Amygdala (tissue), 56 donors: ENCODE measurements around the gene SCAMP3.
"Not testable (repeated sequence)": the region's sequence is repeated elsewhere in the genome, so short reads cannot be mapped to it uniquely, and the experiment has no call there.

Experiments
- DNase-seq, 56 donors: peaks; one replicate each; lab custom pipeline; 2025; lab: John Stamatoyannopoulos, UW

The SCAMP3 gene

GRCh38 chr1:155261852-155262673 is at the start of gene SCAMP3:
TSS of gene SCAMP3 (minus strand) at chr1:155262360. CDS start at chr1:155262151, 209 bp downstream.
- DNase-seq = peak; percentile 49 to 99 (median 95)

- peak in 15 of 56 donors; percentile 5 to 60 (median 15) for DNase-seq
Observed at GRCh38 chr1:155309423-155310021, 47.4 kb upstream of the SCAMP3 start.

- DNase-seq = peak; percentile 80 to 100 (median 98)
Observed at GRCh38 chr1:155308493-155309422, 46.6 kb upstream of the SCAMP3 start, which contains the start of gene FDPS. TSS of gene FDPS (plus strand) at chr1:155308866. CDS start at chr1:155309790, 924 bp downstream.

- no peak for DNase-seq
Observed at GRCh38 chr1:155307247-155307740, 45.1 kb upstream of the SCAMP3 start.

GRCh38 chr1:155305881-155306391 is 43.8 kb upstream of the SCAMP3 start:
- no peak for DNase-seq

GRCh38 chr1:155304558-155305063 is 42.5 kb upstream of the SCAMP3 start:
- DNase-seq = peak in 1 of 56 donors; percentile 7

GRCh38 chr1:155301342-155301841 is 39.2 kb upstream of the SCAMP3 start, which contains the start of gene PKLR:
TSS of gene PKLR (minus strand) at chr1:155301438. CDS start at chr1:155301395, 43 bp downstream.
- no peak for DNase-seq

GRCh38 chr1:155300553-155301329 is 38.6 kb upstream of the SCAMP3 start:
- DNase-seq = no peak

- DNase-seq = no peak
Observed at GRCh38 chr1:155300024-155300423, 37.9 kb upstream of the SCAMP3 start.

GRCh38 chr1:155297384-155297783 is 35.2 kb upstream of the SCAMP3 start:
- DNase-seq = no peak

- DNase-seq = no peak
Observed at GRCh38 chr1:155296661-155297060, 34.5 kb upstream of the SCAMP3 start.

GRCh38 chr1:155295942-155296267 is 33.7 kb upstream of the SCAMP3 start:
- no peak for DNase-seq

- DNase-seq = no peak
Observed at GRCh38 chr1:155295183-155295941, 33.2 kb upstream of the SCAMP3 start.

GRCh38 chr1:155294520-155295182 is 32.5 kb upstream of the SCAMP3 start:
- DNase-seq = no peak

GRCh38 chr1:155293086-155293749 is 31.1 kb upstream of the SCAMP3 start:
- no peak for DNase-seq

- DNase-seq = not testable (repeated sequence)
Observed at GRCh38 chr1:155291006-155291405, 28.8 kb upstream of the SCAMP3 start.

GRCh38 chr1:155287987-155288543 is 25.9 kb upstream of the SCAMP3 start:
- no peak for DNase-seq
